HG02938 (cell line): ENCODE results near the gene PTPA.

Experiments
- ATAC-seq: cut with Tn5 transposase; IDR thresholded peaks from one replicate; pipeline ENCODE4 v1.9.1; 2021; ENCODE audit warnings: mild to moderate bottlenecking, moderate library complexity; ENCODE audit not compliant: unreplicated experiment

The PTPA gene

DNA sequence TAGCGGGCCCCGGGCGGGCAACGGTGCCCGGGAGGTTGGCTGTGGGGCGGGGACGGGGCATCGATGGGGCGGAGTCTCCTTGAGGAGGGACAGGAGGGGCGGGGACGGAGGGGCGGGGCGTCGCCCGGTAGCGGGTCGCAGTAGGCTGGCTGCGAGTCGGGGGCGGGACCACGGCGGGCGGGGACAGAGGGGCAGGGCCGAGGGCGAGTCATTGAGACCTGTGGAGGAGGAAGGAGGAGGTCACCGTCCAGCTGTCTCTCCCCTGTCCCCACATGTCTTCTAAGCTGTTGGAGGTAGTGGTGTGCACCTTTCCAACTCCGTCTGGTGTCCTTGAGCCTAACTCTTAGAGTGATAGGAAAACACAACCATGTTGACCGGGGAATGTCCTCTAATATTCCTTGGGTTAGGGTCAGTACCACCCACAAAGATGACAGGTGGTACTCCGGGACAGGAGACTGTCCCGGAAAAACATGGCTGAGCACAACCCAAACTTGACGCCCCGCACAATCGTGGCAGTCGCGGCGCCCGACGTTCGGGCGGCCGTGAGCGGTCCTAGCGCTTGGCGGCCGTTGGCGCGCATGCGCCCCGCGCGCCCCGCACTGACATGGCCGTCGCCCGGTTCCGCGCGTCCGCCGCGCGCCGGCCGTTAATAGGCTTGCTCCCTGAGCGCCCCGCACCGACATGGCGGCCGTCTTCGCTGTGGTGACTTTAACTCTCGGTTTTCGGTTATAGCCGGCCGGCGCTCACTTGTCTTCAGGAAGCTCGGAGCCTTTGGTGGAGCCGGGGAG is at the start of gene PTPA, which contains the start of gene CRAT:
Gene PTPA, plus strand, starts transcription at position 676 of the 788 bp plus-strand sequence. CDS start 186 bp downstream, outside the sequence.
Gene CRAT, minus strand, starts transcription at position 54 of the 788 bp plus-strand sequence. CDS start 284 bp downstream, outside the sequence.
- peak; percentile 70 for ATAC-seq

DNA sequence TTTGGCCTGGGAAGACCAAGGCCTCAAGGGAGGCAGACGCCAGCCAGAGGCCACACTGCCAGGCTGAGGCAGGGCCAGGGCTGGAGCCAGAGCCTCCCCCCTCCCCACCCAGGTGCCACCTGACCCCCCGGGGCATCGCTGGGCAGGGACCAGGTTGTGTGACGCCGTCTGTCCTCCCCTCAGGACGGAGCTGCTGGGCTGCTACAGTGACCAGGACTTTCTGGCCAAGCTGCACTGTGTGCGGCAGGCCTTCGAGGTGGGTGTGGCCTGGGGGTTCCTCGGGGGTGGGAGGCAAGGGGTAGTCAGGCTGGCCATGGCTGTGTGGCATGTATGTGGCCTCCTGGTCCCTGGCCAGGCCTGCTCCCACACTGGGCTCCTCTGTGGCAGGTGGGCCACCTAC is 48.2 kb upstream of the PTPA start:
- ATAC-seq: no peak

GRCh38 chr9:129064499-129064908 is 46.7 kb upstream of the PTPA start:
- ATAC-seq: no peak

- no peak for ATAC-seq
These were observed 43.1 kb upstream of the PTPA start for GRCh38 chr9:129068110-129068509.

GRCh38 chr9:129068990-129069861 is 42.0 kb upstream of the PTPA start:
- ATAC-seq: peak; percentile 50

- no peak for ATAC-seq
These were observed 41.2 kb upstream of the PTPA start for GRCh38 chr9:129069862-129070641.

DNA sequence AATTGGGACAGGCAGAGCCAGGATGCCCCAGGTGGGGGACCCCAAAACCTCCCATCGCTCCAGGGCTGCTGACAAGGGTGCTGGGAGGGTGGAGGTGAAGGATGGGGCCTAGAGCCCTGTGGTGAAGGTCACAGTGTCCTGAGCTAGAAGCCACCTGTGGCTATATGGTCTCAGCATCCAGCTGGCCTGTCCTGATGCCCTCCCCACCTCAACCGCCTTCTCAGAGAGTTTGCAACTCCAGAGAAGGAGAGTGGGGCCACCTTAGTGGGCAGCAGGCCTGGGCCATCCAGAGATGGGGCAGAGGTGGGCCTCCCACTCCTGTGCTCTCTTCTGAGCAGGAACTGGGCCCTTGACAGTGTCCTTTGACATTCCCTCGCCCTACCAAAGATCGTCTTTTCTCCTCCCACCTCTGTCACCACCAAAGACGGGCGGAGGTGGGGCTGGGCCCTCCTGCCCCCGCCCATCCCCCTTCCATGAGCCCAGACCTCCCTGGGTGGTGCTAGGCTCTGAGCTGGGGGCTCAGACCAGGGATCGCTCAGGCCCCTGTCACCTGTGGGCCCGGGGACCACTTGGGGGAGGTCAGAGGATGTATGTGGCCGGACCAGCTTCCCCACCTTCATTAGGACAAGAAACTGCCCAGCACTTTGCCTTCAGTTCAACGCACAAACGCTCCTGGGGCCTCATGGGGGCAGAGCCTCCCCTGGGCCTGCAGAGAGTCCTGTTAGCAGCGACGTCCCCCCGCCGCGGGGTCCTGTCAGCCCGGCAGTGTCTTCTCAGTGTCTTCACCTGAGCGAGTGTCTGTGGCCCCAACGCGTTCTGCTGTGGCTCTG is 40.3 kb upstream of the PTPA start:
- ATAC-seq: no peak

GRCh38 chr9:129071526-129072126 is 39.6 kb upstream of the PTPA start:
- no peak for ATAC-seq

- ATAC-seq: no peak
These were observed 39.0 kb upstream of the PTPA start for GRCh38 chr9:129072171-129072570.

DNA sequence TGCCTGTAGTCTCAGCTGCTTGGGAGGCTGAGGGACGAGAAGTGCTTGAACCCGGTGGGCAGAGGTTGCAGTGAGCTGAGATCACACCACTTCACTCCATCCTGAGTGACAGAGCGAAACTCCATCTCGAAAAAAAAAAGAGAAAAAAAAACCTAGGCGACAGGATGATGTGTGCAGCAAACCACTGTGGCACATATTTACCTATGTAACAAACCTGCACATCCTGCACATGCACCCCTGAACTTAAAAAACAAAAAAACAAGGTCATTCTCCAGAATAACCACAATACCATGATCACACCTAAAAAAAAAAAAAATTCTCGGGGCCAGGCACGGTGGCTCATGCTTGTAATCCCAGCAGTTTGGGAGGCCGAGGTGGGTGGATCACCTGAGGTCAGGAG is 37.8 kb upstream of the PTPA start:
- no peak for ATAC-seq

DNA sequence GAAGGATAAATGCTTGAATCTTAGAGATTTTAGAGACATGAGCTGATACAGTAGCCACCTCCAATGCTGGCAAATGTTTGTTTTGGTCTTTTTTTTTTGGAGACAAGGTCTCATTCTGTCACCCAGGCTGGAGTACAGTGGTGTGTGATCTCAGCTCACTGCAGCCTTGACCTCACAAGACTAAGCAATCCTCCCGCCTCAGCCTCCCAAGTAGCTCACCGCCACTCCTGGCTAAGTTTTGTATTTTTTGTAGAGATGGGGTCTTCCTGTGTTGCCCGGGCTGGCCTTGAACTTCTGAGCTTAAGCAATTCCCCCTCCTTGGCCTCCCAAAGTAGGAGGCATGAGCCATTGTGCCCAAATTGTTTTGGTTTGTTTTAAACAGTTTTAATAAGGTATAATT is 37.1 kb upstream of the PTPA start:
- ATAC-seq: no peak

GRCh38 chr9:129075996-129076639 is 35.1 kb upstream of the PTPA start:
- no peak for ATAC-seq

- no peak for ATAC-seq
These were observed 34.6 kb upstream of the PTPA start for GRCh38 chr9:129076640-129077037.

DNA sequence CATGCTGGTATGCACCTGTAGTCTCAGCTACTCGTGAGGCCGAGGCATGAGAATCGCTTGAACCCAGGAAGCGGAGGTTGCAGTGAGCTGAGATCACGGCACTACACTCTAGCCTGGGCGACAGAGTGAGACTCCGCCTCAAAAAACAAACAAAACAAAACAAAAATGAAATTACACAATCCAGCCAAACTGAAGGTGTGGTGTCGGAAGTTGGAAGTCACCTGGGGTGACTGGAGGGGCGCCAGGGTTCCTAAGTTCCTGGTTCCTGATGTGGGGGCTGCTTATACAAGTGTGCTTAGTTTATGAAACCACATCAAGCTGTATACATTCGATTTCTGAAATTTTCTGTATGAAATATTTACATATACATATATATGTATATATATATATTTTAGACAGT is 34.0 kb upstream of the PTPA start:
- ATAC-seq: no peak

- no peak for ATAC-seq
These were observed 32.3 kb upstream of the PTPA start for GRCh38 chr9:129078691-129079503.

DNA sequence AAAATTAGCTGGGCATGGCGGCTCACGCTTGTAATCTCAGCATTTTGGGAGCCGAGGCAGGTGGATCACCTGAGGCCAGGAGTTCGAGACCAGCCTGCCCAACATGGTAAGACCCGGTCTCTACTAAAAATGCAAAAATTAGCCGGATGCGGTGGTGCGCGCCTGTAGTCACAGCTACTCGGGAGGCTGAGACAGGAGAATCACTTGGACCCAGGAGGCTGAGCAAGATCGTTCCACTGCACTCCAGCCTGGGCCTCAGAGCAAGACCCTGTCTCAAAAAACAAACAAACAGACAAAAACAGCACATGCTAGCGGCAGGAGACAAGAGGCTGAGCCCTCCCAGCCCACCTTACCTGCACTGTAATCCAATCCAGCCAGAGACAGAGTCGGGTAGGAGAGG is 31.4 kb upstream of the PTPA start:
- ATAC-seq: no peak

DNA sequence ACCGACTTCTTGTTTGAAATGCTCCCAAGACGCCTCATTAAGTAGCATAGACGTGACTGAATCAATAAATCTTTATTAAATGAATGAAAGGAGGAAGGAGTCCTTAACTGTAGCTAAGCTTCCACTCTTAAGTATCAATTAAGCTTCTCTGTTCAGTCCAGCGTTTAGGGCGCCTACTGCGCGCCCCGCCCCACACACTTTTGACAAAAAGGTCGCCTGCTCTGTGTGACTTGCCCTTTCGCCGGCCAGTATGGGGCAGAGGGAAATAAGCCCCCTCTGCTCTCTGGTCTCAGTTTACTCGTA is 31.0 kb upstream of the PTPA start:
- no peak for ATAC-seq

DNA sequence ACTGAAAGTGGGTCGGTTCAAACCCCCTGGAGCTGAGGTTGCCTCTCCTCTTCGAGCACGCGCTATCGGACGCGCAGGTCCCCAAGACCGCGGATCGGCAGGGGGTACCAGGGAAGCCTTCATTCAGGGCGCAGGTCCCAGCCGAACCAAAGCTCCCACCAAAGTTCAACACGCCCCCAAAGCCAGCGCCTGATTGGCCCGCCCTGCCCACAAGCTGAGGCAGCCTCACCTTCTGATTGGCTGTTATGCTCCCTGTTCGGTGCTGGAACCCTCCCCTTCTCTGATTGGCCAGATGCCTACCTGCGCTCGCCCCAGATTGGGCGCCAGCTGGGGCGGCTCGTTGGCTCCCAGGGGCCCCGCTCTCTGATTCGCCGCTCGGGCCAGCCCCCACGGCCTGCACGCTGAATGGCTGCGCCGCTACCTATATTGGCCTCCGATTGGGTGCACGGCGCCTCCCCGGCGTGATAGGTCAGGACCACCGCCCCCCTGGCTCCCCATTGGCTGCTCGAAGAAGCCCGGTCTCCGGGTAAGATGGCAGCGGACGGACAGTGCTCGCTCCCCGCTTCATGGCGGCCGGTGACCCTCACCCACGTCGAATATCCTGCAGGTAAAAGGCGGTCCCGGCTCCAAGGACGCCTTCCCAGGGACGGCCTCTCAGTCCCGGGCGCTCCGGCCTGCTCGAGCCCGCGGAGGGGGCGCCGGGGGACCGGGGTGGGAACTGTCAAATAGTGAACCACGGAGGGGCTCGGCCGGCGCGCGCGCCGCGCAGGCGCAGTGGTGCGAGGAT is 30.4 kb upstream of the PTPA start, which contains the start of gene DOLPP1:
Gene DOLPP1, plus strand, starts transcription at position 511 of the 787 bp plus-strand sequence. Its CDS starts 21 bp downstream, at position 532.
- peak; percentile 93 for ATAC-seq
